B cell (primary cell): ENCODE measurements around the gene AGAP6. TPM values are rescaled to one million over a fixed set of nuclear protein-coding genes. Genes with fewer than 3 reads are reported as not detected.

Source experiments
- ATAC-seq: fragments of 200-7000 bp; cut with Tn5 transposase; one replicate; pipeline ENCODE4 v1.10.0; 2021; ENCODE audit warnings: low read depth, mild to moderate bottlenecking, moderate number of reproducible peaks, moderate library complexity
- CTCF ChIA-PET: fragments of 350-600 bp; sonication (Branson Sonifier 250); formaldehyde crosslinking; loops from one replicate; lab custom pipeline; 2021; ENCODE audit warnings: antibody characterized with exemption, inconsistent platforms; lab: Charles Lee
- POLR2A ChIA-PET: fragments of 350-600 bp; sonication (Branson Sonifier 250); formaldehyde crosslinking; loops from one replicate; lab custom pipeline; 2021; ENCODE audit warnings: antibody characterized with exemption; lab: Charles Lee
- DNase-seq: peaks from one replicate; pipeline ENCODE4 v3.0.0; 2013
- H2AFZ ChIP-seq: 2 replicates; pipeline ENCODE4 v1.6.1; 2012; ENCODE audit warnings: mild to moderate bottlenecking, low read depth, low read length; ENCODE audit not compliant: insufficient read depth, poor library complexity, severe bottlenecking
- H3K27ac ChIP-seq, 2 donors: 1 replicate in 1 of 2; 2 replicates in 1 of 2; pipeline ENCODE4 v1.5.1; 2012 to 2013; ENCODE audit warnings: low read length in 2 of 2, mild to moderate bottlenecking in 2 of 2, moderate library complexity in 1 of 2
- H3K27me3 ChIP-seq, 4 experiments: fragments of 200-600 bp in 1 of 4; sonication (generic) in 1 of 4; replicated peaks in 1 of 4; 1 replicate in 2 of 4; 2 replicates in 2 of 4; pipeline versions ENCODE4 v1.6.1 to v1.7.0; 2013 to 2016; ENCODE audit warnings: low read length in 3 of 4, mild to moderate bottlenecking in 2 of 4, mixed read lengths in 1 of 4, moderate library complexity in 1 of 4; ENCODE audit not compliant: insufficient read depth in 4 of 4, control insufficient read depth in 3 of 4; ENCODE audit errors: control extremely low read depth in 1 of 4
- H3K36me3 ChIP-seq, 2 experiments: replicated peaks in 1 of 2; 1 replicate in 1 of 2; 2 replicates in 1 of 2; pipeline versions ENCODE4 v1.6.1 to v1.7.1; 2013; ENCODE audit warnings: low read length in 1 of 2; ENCODE audit not compliant: insufficient read depth in 2 of 2, control insufficient read depth in 1 of 2; ENCODE audit errors: control extremely low read depth in 1 of 2, extremely low read depth in 1 of 2
- H3K4me1 ChIP-seq, 2 donors: fragments of 200-600 bp in 1 of 2; sonication (generic) in 1 of 2; 1 replicate in 1 of 2; 2 replicates in 1 of 2; pipeline versions ENCODE4 v1.5.1 to v1.6.1; 2013 to 2017; ENCODE audit warnings: low read length in 2 of 2; ENCODE audit not compliant: control insufficient read depth in 2 of 2, insufficient read depth in 2 of 2
- H3K4me2 ChIP-seq: replicated peaks from 2 replicates; pipeline ENCODE3; 2012; ENCODE audit warnings: mild to moderate bottlenecking, low read depth, low read length; ENCODE audit not compliant: poor library complexity, severe bottlenecking
- H3K4me3 ChIP-seq, 5 experiments: fragments of 200-600 bp in 1 of 5; sonication (generic) in 1 of 5; 1 replicate in 3 of 5; 2 replicates in 2 of 5; pipeline versions ENCODE4 v1.5.1 to v1.7.0; 2011 to 2016; ENCODE audit warnings: low read length in 4 of 5, mild to moderate bottlenecking in 4 of 5, low read depth in 2 of 5, control low read depth in 1 of 5, moderate library complexity in 1 of 5; ENCODE audit not compliant: insufficient read depth in 1 of 5; ENCODE audit errors: control extremely low read depth in 1 of 5, extremely low read depth in 1 of 5
- H3K79me2 ChIP-seq: fragments of 200-600 bp; sonication (generic); one replicate; pipeline ENCODE4 v1.6.0; 2016; ENCODE audit warnings: low read length; ENCODE audit not compliant: control insufficient read depth, insufficient read depth
- H3K9ac ChIP-seq: fragments of 200-600 bp; sonication (generic); 2 replicates; pipeline ENCODE4 v1.6.1; 2017; ENCODE audit warnings: mild to moderate bottlenecking, low read length, moderate library complexity
- H3K9me3 ChIP-seq, 3 donors: one replicate each; pipeline versions ENCODE4 v1.6.1 to v1.7.1; 2013; ENCODE audit warnings: low read length in 2 of 3; ENCODE audit not compliant: control insufficient read depth in 2 of 3, insufficient read depth in 1 of 3; ENCODE audit errors: control extremely low read depth in 1 of 3
- H4K20me1 ChIP-seq: 2 replicates; pipeline ENCODE4 v1.6.0; 2012; ENCODE audit warnings: mild to moderate bottlenecking, low read length; ENCODE audit not compliant: insufficient read depth, control insufficient read depth, poor library complexity, severe bottlenecking
- H3K27ac Mint-ChIP-seq: one replicate; pipeline ENCODE4 v1.8.0; 2021; ENCODE audit warnings: mixed read lengths
- H3K27me3 Mint-ChIP-seq: one replicate; pipeline ENCODE4 v1.8.0; 2021; ENCODE audit warnings: mixed read lengths
- H3K4me1 Mint-ChIP-seq: one replicate; pipeline ENCODE4 v1.8.0; 2021; ENCODE audit warnings: mixed read lengths
- H3K4me3 Mint-ChIP-seq: one replicate; pipeline ENCODE4 v1.8.0; 2021; ENCODE audit warnings: mixed read lengths
- H3K9me3 Mint-ChIP-seq: one replicate; pipeline ENCODE4 v1.8.0; 2022; ENCODE audit warnings: mixed read lengths; ENCODE audit not compliant: insufficient read depth
- EZH2 ChIP-seq: IDR thresholded peaks from 2 replicates; pipeline ENCODE4 v1.6.1; 2012; ENCODE audit warnings: borderline replicate concordance, low read depth, mild to moderate bottlenecking, moderate library complexity, low read length; ENCODE audit not compliant: insufficient read depth, poor library complexity, severe bottlenecking
- WGBS: methylation state at CpG from one replicate; pipeline ENCODE4 v1.1.5; 2013; ENCODE audit warnings: missing lambda C conversion rate; ENCODE audit not compliant: insufficient coverage; 5-methylcytosine and 5-hydroxymethylcytosine counted together
- intact Hi-C: fragments of 100-400 bp; cut with micrococcal nuclease; formaldehyde crosslinking; loops from one replicate; pipeline ENCODE4 v1.10.0; 2022
- polyA plus RNA-seq: library from polyadenylated mRNA; depleted of rRNA; stranded (reverse); fragments of >200 nt; gene quantifications from 2 replicates; pipeline ENCODE4 v1.2.3, GENCODE V29; 2012
- total RNA-seq, 2 donors: library from RNA; stranded (reverse); fragments of 120-200 nt in 1 of 2; gene quantifications; 1 replicate in 1 of 2; 2 replicates in 1 of 2; pipeline versions ENCODE4 v1.2.3 to v1.2.4, GENCODE V29; 2013 to 2022
- TF ChIP-seq, protein P1 (sequence below): fragments of 200-600 bp; IDR thresholded peaks from one replicate; pipeline ENCODE4 v1.8.0; 2022; ENCODE audit warnings: antibody characterized with exemption, mild to moderate bottlenecking

Gene AGAP6
- total and polyA plus RNA-seq, 2 donors (not counting 1 experiment from before 2014, with no cell fraction given), result 26.3 to 41.0 TPM

DNA sequence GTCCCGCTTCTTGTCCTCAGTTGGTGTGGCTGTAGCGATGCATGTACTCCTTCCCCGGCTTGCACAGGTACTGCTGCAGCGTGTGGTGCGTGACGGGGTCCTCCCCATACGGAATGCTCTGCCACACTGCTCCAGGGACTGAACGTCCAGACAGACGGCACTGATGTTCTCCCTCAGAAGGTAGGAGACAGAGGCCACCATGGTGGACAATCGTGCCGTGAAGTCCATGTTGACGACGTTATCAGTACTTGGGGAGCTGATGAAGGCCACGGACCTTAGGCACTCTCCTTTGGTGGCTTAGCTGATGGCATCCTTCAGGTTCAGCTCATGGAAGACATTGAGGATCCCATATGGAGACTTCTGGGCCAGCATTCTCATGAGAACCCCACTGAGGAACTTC, 37.4 kb downstream of the AGAP6 start:
- DNase-seq (no peak), ATAC-seq (no peak)
- H3K4me1 ChIP-seq, result no peaks in the 10 kb centered on the region
- intact Hi-C loops, result no loop called here
- H3K9ac ChIP-seq, result no peak overlapping the region
- no peaks in the 10 kb centered on the region for H3K4me1 Mint-ChIP-seq
- CTCF ChIA-PET, result no interaction called here
- TF ChIP-seq, protein P1, sequence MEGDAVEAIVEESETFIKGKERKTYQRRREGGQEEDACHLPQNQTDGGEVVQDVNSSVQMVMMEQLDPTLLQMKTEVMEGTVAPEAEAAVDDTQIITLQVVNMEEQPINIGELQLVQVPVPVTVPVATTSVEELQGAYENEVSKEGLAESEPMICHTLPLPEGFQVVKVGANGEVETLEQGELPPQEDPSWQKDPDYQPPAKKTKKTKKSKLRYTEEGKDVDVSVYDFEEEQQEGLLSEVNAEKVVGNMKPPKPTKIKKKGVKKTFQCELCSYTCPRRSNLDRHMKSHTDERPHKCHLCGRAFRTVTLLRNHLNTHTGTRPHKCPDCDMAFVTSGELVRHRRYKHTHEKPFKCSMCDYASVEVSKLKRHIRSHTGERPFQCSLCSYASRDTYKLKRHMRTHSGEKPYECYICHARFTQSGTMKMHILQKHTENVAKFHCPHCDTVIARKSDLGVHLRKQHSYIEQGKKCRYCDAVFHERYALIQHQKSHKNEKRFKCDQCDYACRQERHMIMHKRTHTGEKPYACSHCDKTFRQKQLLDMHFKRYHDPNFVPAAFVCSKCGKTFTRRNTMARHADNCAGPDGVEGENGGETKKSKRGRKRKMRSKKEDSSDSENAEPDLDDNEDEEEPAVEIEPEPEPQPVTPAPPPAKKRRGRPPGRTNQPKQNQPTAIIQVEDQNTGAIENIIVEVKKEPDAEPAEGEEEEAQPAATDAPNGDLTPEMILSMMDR, result no peak
- POLR2A ChIA-PET, result no interaction called here
- peaks cover 40% of the 10 kb centered on the region for H3K27me3 Mint-ChIP-seq
- no peaks in the 10 kb centered on the region for H4K20me1 ChIP-seq
- no peak overlapping the region for H2AFZ ChIP-seq
- H3K4me3 ChIP-seq, result no peak overlapping the region
- no peak overlapping the region for H3K4me2 ChIP-seq
- no peaks in the 10 kb centered on the region for H3K9me3 Mint-ChIP-seq
- no peak overlapping the region for H3K27ac ChIP-seq
- H3K79me2 ChIP-seq, result no peaks in the 10 kb centered on the region
- H3K36me3 ChIP-seq, result no peaks in the 10 kb centered on the region
- peaks cover 0 to 11% (median 2%) of the 10 kb centered on the region in 4 experiments for H3K27me3 ChIP-seq
- 89% methylated on average over 14 of the region's 14 CpGs for WGBS
- no peak overlapping the region for H3K27ac Mint-ChIP-seq
- no peak overlapping the region for H3K4me3 Mint-ChIP-seq
- H3K9me3 ChIP-seq, result peaks cover 0 to 8% (median 0%) of the 10 kb centered on the region in 3 donors

DNA sequence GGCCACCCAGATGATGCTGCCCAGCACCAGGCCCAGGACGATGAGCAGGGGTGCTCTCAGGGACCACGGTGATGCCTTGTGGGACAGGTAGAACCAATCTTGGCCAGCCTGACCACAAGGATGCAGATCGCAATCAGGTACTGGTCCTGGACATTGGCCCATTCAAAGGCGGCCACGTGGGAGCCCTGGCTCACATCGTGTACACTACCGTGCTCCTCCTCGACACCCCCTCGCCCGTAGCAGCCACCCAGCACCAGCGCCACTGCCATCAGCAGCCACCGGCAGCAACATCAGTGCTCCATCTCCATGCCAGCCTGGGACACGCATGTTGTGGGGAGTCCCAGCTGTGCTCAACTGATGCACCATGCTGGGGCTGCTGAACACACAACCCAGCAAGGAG, 39.0 kb downstream of the AGAP6 start:
- no peak overlapping the region for H3K27ac ChIP-seq
- no peak for ATAC-seq
- no peaks in the 10 kb centered on the region for H3K4me1 ChIP-seq
- no peaks in the 10 kb centered on the region for H4K20me1 ChIP-seq
- WGBS, result 94% methylated on average over 13 of the region's 13 CpGs
- Mint-ChIP-seq H3K9me3 (no peaks in the 10 kb centered on the region), H3K4me3 (no peak overlapping the region), H3K27ac (no peak overlapping the region), H3K4me1 (no peaks in the 10 kb centered on the region), H3K27me3 (peaks cover 40% of the 10 kb centered on the region)
- no peak overlapping the region for H3K4me3 ChIP-seq
- no peak for DNase-seq
- H3K27me3 ChIP-seq, result peaks cover 0 to 11% (median 2%) of the 10 kb centered on the region in 4 experiments
- ChIA-PET POLR2A (no interaction called here), CTCF (no interaction called here)
- H2AFZ ChIP-seq, result no peak overlapping the region
- no peaks in the 10 kb centered on the region for H3K79me2 ChIP-seq
- intact Hi-C loops, result no loop called here
- H3K9me3 ChIP-seq, result peaks cover 0 to 8% (median 0%) of the 10 kb centered on the region in 3 donors
- H3K9ac ChIP-seq, result no peak overlapping the region
- H3K4me2 ChIP-seq, result no peak overlapping the region
- no peak for TF ChIP-seq EZH2
- TF ChIP-seq, protein P1, result no peak
- H3K36me3 ChIP-seq, result no peaks in the 10 kb centered on the region
